Kidney glomerular epithelial cell (primary cell): ENCODE data around the gene BRMS1.

Experiments used
- DNase-seq: peaks from one replicate; lab custom pipeline; 2025; lab: John Stamatoyannopoulos, UW

Gene BRMS1

GRCh38 chr11:66336234-66337102 is 8.4 kb downstream of the BRMS1 start, which contains the start of gene RIN1:
Gene RIN1, minus strand, starts transcription at chr11:66336434. Its CDS starts 32 bp downstream, at chr11:66336402.
- peak; percentile 99 for DNase-seq

GRCh38 chr11:66335531-66336233 is 9.2 kb downstream of the BRMS1 start:
- peak; percentile 27 for DNase-seq

GRCh38 chr11:66334605-66335442 is 10.1 kb downstream of the BRMS1 start:
- no peak for DNase-seq

GRCh38 chr11:66333896-66334604 is 10.9 kb downstream of the BRMS1 start:
- DNase-seq: no peak

- DNase-seq: no peak
These were observed 11.6 kb downstream of the BRMS1 start for GRCh38 chr11:66333220-66333877.

GRCh38 chr11:66332371-66333219 is 12.3 kb downstream of the BRMS1 start:
- no peak for DNase-seq

GRCh38 chr11:66331542-66332370 is 13.1 kb downstream of the BRMS1 start:
- no peak for DNase-seq

GRCh38 chr11:66330931-66331330 is 14.0 kb downstream of the BRMS1 start:
- DNase-seq: no peak

- no peak for DNase-seq
These were observed 15.7 kb downstream of the BRMS1 start for GRCh38 chr11:66329165-66329673.

- DNase-seq: peak; percentile 52
These were observed 16.4 kb downstream of the BRMS1 start for GRCh38 chr11:66328302-66329144.

- no peak for DNase-seq
These were observed 16.9 kb downstream of the BRMS1 start for GRCh38 chr11:66328031-66328301.

GRCh38 chr11:66327171-66328030 is 17.5 kb downstream of the BRMS1 start:
- DNase-seq: peak; percentile 14

GRCh38 chr11:66326261-66327111 is 18.4 kb downstream of the BRMS1 start:
- DNase-seq: no peak

GRCh38 chr11:66325263-66325671 is 19.6 kb downstream of the BRMS1 start:
- no peak for DNase-seq

- no peak for DNase-seq
These were observed 20.2 kb downstream of the BRMS1 start for GRCh38 chr11:66324664-66325063.

GRCh38 chr11:66323684-66324083 is 21.2 kb downstream of the BRMS1 start:
- DNase-seq: no peak
